Brain microvascular endothelial cell (primary cell): Measurements from ENCODE around the gene NOL3.
A peak's percentile ranks its signal among the peaks of the same experiment; 100 is the strongest.

Experiments used
- DNase-seq: peaks from one replicate; pipeline ENCODE4 v3.0.0-alpha.2; 2020
- H3K27ac ChIP-seq: fragments of 250-450 bp; sonication (Bioruptor Pico); 2 replicates; pipeline ENCODE4 v1.5.1; 2020; ENCODE audit warnings: mild to moderate bottlenecking, moderate library complexity
- H3K27me3 ChIP-seq: fragments of 250-450 bp; sonication (Bioruptor Pico); replicated peaks from 2 replicates; pipeline ENCODE4 v1.5.1; 2020; ENCODE audit warnings: mild to moderate bottlenecking
- H3K36me3 ChIP-seq: fragments of 250-450 bp; sonication (Bioruptor Pico); replicated peaks from 2 replicates; pipeline ENCODE4 v1.5.1; 2020; ENCODE audit warnings: mild to moderate bottlenecking
- H3K4me3 ChIP-seq: 2 replicates; pipeline ENCODE4 v1.5.1; 2011; ENCODE audit warnings: low read depth, mild to moderate bottlenecking, control low read depth, low read length, moderate library complexity
- in situ Hi-C: cut with HindIII; loops from 2 replicates; pipeline ENCODE4 v1.10.0; 2017; ENCODE audit warnings: low sequenced_read_pairs, low pct_ligation_motif_present
- TF ChIP-seq, protein P1 (sequence below): IDR thresholded peaks from 2 replicates; pipeline ENCODE4 v1.5.1; 2011; ENCODE audit warnings: low read depth, mild to moderate bottlenecking, moderate library complexity, low read length, control low read depth, inconsistent platforms; ENCODE audit errors: missing control alignments

NOL3 gene

DNA sequence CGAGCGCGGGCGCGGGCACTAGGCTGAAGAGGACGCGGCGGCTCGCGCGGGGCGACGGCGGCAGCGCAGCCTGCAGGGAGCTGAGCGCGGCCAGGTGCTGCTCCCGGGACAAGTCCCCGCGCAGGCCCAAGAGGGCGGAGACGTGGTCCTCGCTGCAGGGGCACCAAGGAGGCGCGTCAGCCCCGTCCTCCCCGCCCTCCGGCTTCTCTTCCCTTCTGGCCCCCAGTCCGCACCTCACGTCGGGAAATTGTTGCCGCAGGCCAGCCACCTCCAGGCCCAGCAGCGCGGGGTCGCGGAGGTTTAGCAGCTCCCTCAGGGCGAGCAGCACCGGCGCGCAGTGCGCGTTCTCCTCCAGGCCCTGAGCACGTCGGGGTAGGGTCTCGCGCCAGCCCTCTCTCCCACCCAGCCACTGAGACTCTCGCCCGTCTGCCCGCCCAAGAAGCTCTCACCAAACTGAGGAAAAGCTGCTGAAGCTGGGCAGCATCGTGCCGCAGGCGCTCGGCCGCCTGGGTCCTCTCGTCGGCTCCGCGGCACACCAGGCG is 14.2 kb downstream of the NOL3 start:
- DNase-seq: no peak
- Histone ChIP-seq H3K27me3 (no peaks in the 10 kb centered on the region), H3K4me3 (peak overlapping the region; percentile 73), H3K27ac (no peak overlapping the region), H3K36me3 (no peaks in the 10 kb centered on the region)
- in situ Hi-C loops: no loop called here
- TF ChIP-seq, protein P1, sequence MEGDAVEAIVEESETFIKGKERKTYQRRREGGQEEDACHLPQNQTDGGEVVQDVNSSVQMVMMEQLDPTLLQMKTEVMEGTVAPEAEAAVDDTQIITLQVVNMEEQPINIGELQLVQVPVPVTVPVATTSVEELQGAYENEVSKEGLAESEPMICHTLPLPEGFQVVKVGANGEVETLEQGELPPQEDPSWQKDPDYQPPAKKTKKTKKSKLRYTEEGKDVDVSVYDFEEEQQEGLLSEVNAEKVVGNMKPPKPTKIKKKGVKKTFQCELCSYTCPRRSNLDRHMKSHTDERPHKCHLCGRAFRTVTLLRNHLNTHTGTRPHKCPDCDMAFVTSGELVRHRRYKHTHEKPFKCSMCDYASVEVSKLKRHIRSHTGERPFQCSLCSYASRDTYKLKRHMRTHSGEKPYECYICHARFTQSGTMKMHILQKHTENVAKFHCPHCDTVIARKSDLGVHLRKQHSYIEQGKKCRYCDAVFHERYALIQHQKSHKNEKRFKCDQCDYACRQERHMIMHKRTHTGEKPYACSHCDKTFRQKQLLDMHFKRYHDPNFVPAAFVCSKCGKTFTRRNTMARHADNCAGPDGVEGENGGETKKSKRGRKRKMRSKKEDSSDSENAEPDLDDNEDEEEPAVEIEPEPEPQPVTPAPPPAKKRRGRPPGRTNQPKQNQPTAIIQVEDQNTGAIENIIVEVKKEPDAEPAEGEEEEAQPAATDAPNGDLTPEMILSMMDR: no peak

DNA sequence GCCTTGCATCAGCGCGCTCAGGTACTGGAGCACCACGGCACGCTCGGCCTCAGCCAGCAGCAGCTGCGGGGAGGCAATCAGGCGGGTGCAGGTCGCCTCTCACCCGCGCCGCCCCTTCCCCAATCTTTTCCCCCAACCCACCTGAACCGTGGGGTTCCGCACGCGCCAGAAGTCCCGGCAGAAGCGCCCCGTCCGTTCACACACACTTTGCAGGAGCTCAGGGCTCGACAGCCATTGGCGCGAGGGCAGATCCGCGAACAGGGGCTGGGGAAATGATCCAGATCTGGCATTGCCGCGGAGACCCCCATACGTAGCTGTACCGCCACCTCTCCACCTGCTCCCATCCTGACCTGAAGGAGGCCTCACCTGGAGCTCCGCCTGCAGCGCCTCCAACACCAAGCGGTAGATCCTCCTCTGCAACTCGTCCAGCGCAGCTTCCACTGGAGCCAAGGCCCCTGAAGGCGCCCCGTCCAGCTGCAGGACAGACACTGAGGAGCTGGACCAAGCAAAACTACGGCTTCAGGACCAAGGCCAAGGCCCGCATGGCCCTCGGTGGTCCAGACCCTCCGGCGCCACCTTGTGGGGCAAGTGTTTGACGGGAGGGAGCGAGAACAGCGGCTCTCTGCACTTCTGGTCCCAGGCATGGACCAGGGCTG is 14.8 kb downstream of the NOL3 start:
- Histone ChIP-seq H3K27ac (no peak overlapping the region), H3K4me3 (no peak overlapping the region), H3K36me3 (no peaks in the 10 kb centered on the region), H3K27me3 (no peaks in the 10 kb centered on the region)
- in situ Hi-C loops: no loop called here
- TF ChIP-seq, protein P1: peak; percentile 95
- peak; percentile 89 for DNase-seq

DNA sequence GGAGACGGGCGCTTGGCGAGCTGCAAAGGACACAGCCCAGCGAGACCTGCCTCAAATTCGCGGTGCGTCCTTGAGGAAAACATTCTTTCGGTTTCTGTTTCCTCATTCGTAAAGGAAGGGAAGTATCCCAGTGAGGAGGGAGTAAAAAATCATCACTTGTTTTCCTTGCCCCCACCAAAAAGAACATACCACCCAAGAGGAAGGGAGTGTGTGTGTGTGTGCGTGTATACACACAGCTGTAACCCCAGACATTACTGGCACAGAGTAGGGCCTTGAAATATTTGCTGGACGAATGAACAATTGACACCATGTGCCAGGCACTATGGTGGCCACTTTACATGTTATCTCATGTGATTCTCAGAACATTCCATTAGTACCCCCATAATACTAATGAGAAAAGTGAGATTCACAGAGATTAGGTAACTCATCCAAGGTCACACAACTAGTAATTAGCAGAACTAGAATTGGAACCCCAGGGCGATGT is 15.4 kb downstream of the NOL3 start:
- H3K27me3 ChIP-seq: no peaks in the 10 kb centered on the region
- no peaks in the 10 kb centered on the region for H3K36me3 ChIP-seq
- TF ChIP-seq, protein P1: no peak
- DNase-seq: no peak
- H3K4me3 ChIP-seq: no peak overlapping the region
- H3K27ac ChIP-seq: no peak overlapping the region
- in situ Hi-C loops: no loop called here

DNA sequence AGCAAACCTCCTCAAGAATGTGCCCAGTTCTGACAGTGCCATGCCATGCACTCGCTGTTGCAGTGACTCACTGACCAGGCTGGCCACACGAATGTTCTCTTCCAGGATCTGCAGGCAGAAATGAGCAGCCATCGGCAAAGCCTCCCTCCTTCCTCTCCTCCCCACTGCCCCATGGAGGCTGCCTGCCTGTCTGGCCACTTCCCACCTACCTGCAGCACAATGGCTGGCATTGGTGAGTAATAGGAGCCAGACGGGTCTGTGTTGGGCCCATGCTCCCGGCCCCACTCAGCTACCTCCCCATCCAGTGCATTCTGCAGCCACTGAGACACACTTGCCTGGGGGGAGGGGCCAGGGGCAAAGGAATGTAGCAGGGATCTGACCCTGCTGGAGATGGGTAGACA is 16.2 kb downstream of the NOL3 start:
- TF ChIP-seq, protein P1: no peak

DNA sequence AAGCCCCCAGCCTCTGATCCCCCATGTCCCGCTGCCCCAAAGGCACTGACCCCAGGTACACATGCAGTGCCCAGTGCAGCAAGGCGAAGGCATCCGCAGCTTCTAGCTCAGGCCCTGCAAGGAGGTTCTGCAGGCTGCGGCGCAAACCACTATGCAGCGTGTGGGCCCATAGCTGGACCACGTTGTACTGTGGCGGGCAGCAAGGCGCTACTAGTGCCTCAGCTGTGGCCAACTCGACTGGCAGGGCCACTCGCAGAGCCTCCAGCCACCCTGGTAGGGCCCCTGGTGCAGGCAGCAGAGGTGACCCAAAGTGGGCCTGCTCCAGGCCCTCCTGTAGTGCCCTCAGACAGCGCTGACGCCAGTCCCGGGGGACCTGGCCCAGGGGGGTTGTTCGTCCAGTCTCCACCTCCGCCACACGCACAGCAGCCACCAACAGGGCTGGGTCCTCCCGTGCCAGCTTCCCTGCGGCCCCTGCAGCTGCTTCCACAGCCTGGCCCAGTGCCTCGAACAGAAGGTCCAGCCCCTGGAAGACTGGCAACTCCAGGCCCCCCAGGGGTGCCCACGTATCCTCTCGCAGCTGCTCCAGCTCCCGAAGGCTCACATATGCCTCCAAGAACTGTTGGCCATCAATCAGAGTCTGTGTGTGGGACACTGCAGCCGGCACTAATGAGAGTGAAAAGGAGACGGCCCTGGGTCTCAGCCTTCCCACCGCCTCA is 17.0 kb downstream of the NOL3 start:
- Histone ChIP-seq H3K36me3 (no peaks in the 10 kb centered on the region), H3K4me3 (no peak overlapping the region), H3K27ac (no peak overlapping the region), H3K27me3 (no peaks in the 10 kb centered on the region)
- in situ Hi-C loops: no loop called here
- TF ChIP-seq, protein P1: no peak
- no peak for DNase-seq

More for the DNA sequence above, 16.2 kb downstream of the NOL3 start:
- no peak for DNase-seq
- Histone ChIP-seq H3K27me3 (no peaks in the 10 kb centered on the region), H3K27ac (no peak overlapping the region), H3K4me3 (no peak overlapping the region), H3K36me3 (no peaks in the 10 kb centered on the region)
- in situ Hi-C loops: no loop called here
